Measurements from ENCODE around the gene MAP3K5.

MAP3K5 gene

DNA sequence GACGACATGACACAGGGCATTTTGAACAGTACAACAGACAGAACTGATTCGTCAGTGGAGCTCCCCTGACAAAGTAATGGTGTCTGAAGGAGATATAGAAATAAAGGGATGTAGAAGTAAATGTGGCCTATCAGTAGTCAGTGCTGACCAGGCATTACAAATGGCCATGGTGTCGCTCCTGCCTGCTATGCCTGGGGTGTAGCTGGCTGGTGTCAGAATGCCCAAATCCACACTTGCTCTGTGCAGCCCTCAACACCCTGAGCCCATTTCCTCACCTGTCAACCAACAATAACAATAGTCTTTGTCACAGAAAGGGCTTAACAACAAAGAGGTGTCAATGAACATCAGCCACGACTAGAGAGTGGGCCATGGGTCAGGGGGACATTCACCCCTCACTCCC, 53.2 kb downstream of the MAP3K5 start:
- ATAC-seq: no peak
- TF ChIP-seq, protein P1, sequence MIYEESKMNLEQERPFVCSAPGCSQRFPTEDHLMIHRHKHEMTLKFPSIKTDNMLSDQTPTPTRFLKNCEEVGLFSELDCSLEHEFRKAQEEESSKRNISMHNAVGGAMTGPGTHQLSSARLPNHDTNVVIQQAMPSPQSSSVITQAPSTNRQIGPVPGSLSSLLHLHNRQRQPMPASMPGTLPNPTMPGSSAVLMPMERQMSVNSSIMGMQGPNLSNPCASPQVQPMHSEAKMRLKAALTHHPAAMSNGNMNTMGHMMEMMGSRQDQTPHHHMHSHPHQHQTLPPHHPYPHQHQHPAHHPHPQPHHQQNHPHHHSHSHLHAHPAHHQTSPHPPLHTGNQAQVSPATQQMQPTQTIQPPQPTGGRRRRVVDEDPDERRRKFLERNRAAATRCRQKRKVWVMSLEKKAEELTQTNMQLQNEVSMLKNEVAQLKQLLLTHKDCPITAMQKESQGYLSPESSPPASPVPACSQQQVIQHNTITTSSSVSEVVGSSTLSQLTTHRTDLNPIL (CRISPR knock-in tag; IDR thresholded peaks at IDR 0.05; ENCODE audit: low read depth): no peak
- no peak for TF ChIP-seq TCF4 (CRISPR knock-in tag; IDR thresholded peaks at IDR 0.05; ENCODE audit: borderline replicate concordance)
- no peak for TF ChIP-seq TOX (CRISPR knock-in tag; IDR thresholded peaks at IDR 0.05; ENCODE audit: borderline replicate concordance)
- no peak for TF ChIP-seq CSDC2 (CRISPR knock-in tag; IDR thresholded peaks at IDR 0.05)
- TF ChIP-seq, protein P2, sequence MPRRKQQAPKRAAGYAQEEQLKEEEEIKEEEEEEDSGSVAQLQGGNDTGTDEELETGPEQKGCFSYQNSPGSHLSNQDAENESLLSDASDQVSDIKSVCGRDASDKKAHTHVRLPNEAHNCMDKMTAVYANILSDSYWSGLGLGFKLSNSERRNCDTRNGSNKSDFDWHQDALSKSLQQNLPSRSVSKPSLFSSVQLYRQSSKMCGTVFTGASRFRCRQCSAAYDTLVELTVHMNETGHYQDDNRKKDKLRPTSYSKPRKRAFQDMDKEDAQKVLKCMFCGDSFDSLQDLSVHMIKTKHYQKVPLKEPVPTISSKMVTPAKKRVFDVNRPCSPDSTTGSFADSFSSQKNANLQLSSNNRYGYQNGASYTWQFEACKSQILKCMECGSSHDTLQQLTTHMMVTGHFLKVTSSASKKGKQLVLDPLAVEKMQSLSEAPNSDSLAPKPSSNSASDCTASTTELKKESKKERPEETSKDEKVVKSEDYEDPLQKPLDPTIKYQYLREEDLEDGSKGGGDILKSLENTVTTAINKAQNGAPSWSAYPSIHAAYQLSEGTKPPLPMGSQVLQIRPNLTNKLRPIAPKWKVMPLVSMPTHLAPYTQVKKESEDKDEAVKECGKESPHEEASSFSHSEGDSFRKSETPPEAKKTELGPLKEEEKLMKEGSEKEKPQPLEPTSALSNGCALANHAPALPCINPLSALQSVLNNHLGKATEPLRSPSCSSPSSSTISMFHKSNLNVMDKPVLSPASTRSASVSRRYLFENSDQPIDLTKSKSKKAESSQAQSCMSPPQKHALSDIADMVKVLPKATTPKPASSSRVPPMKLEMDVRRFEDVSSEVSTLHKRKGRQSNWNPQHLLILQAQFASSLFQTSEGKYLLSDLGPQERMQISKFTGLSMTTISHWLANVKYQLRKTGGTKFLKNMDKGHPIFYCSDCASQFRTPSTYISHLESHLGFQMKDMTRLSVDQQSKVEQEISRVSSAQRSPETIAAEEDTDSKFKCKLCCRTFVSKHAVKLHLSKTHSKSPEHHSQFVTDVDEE (CRISPR knock-in tag; IDR thresholded peaks at IDR 0.05): no peak
- TF ChIP-seq ARNTL (CRISPR knock-in tag; IDR thresholded peaks at IDR 0.05; ENCODE audit: borderline replicate concordance, low read depth): no peak
- no peak for TF ChIP-seq RARB (CRISPR knock-in tag; IDR thresholded peaks at IDR 0.05)
- TF ChIP-seq ISL1 (CRISPR knock-in tag; IDR thresholded peaks at IDR 0.05): no peak
- TF ChIP-seq GLIS3 (CRISPR knock-in tag; IDR thresholded peaks at IDR 0.05): no peak
- no peak for TF ChIP-seq ZFP30 (CRISPR knock-in tag; IDR thresholded peaks at IDR 0.05)
- TF ChIP-seq PPARA (CRISPR knock-in tag; IDR thresholded peaks at IDR 0.05; ENCODE audit: borderline replicate concordance): no peak
- TF ChIP-seq, protein P3, sequence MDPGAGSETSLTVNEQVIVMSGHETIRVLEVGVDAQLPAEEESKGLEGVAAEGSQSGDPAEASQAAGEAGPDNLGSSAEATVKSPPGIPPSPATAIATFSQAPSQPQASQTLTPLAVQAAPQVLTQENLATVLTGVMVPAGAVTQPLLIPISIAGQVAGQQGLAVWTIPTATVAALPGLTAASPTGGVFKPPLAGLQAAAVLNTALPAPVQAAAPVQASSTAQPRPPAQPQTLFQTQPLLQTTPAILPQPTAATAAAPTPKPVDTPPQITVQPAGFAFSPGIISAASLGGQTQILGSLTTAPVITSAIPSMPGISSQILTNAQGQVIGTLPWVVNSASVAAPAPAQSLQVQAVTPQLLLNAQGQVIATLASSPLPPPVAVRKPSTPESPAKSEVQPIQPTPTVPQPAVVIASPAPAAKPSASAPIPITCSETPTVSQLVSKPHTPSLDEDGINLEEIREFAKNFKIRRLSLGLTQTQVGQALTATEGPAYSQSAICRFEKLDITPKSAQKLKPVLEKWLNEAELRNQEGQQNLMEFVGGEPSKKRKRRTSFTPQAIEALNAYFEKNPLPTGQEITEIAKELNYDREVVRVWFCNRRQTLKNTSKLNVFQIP (CRISPR knock-in tag; IDR thresholded peaks at IDR 0.05; ENCODE audit: borderline replicate concordance, low read depth): no peak

DNA sequence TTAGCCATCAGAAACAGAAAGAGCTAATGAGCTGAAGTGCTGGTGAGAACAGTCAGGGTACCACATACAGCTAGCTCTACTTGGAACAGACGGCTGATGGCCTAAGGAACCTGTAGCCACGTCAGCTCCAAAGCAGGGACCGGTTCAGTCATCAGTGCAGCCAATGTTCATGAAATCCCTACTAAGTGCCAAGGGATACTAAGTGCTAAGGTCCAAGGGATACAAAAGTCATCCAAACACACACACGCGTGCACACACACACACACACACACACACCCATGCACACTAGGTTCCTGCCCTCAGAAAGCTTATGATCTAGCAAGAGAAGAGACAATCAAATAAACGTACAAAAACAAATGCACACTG, 53.6 kb downstream of the MAP3K5 start:
- TF ChIP-seq TCF4 (CRISPR knock-in tag; IDR thresholded peaks at IDR 0.05; ENCODE audit: borderline replicate concordance) (no peak), BACH2 (CRISPR knock-in tag; IDR thresholded peaks at IDR 0.05; ENCODE audit: borderline replicate concordance) (no peak), ESRRG (CRISPR knock-in tag; IDR thresholded peaks at IDR 0.05) (no peak), ZC3H10 (CRISPR knock-in tag; IDR thresholded peaks at IDR 0.05) (no peak), ZNF70 (CRISPR knock-in tag; IDR thresholded peaks at IDR 0.05) (no peak), ZNF8 (CRISPR knock-in tag; IDR thresholded peaks at IDR 0.05) (no peak), TOX (CRISPR knock-in tag; IDR thresholded peaks at IDR 0.05; ENCODE audit: borderline replicate concordance) (no peak), ZFP3 (CRISPR knock-in tag; IDR thresholded peaks at IDR 0.05) (no peak), PPARA (CRISPR knock-in tag; IDR thresholded peaks at IDR 0.05; ENCODE audit: borderline replicate concordance) (no peak), RARB (CRISPR knock-in tag; IDR thresholded peaks at IDR 0.05) (no peak), ZFP30 (CRISPR knock-in tag; IDR thresholded peaks at IDR 0.05) (no peak), ZNF565 (CRISPR knock-in tag; conservative IDR thresholded peaks at IDR 0.05; ENCODE audit: low read depth) (no peak)

DNA sequence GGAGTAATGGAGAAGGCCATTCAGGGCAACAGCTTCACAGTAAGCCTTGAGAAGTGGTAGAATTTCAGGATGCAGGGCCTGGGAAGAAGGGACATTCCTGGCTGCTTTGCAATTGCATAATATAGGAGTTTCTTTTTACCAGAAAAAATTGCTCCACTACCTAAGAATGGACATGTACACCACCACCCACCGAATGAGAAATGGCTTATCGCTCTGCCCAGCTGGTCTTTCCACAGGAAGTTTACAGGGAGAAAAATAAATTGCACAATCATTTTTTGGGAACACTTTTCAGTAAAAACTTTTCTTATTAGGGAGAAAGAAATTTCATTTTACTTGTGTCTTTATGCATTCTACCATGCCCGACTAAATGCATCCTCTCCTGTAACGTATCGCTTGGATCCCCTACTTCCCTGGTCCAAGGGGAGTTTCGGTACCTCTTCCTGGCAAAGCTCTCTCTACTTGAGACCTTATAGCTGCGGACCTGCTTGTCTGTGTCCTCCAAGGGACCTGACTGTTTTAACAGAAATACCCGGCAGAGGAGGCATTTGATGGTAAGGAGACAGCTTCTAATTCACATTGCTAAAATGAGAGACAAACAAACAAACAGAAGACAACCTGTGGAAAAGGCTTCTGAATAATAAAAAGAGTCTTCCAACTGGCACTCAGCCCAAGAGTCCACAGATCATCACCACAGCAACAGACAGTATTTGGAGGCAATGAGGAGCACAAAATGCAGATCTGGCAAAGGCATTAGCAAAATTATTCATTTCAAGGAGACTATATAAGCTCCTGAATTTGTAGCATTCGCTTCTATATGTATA, 54.2 kb downstream of the MAP3K5 start:
- ATAC-seq: 0 out of 3 replicates have a peak, but pooled peaks have one; percentile 25
- TF ChIP-seq ZNF70 (CRISPR knock-in tag; IDR thresholded peaks at IDR 0.05): no peak
- TF ChIP-seq ARNTL (CRISPR knock-in tag; IDR thresholded peaks at IDR 0.05; ENCODE audit: borderline replicate concordance, low read depth): no peak
- no peak for TF ChIP-seq CSDC2 (CRISPR knock-in tag; IDR thresholded peaks at IDR 0.05)
- TF ChIP-seq GLIS3 (CRISPR knock-in tag; IDR thresholded peaks at IDR 0.05): no peak
- TF ChIP-seq, protein P4, sequence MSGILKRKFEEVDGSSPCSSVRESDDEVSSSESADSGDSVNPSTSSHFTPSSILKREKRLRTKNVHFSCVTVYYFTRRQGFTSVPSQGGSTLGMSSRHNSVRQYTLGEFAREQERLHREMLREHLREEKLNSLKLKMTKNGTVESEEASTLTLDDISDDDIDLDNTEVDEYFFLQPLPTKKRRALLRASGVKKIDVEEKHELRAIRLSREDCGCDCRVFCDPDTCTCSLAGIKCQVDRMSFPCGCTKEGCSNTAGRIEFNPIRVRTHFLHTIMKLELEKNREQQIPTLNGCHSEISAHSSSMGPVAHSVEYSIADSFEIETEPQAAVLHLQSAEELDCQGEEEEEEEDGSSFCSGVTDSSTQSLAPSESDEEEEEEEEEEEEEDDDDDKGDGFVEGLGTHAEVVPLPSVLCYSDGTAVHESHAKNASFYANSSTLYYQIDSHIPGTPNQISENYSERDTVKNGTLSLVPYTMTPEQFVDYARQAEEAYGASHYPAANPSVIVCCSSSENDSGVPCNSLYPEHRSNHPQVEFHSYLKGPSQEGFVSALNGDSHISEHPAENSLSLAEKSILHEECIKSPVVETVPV (CRISPR knock-in tag; IDR thresholded peaks at IDR 0.05): no peak
- TF ChIP-seq, protein P2 (CRISPR knock-in tag; IDR thresholded peaks at IDR 0.05): no peak
- no peak for TF ChIP-seq ESRRG (CRISPR knock-in tag; IDR thresholded peaks at IDR 0.05)
- no peak for TF ChIP-seq ZFP30 (CRISPR knock-in tag; IDR thresholded peaks at IDR 0.05)
- TF ChIP-seq ZC3H10 (CRISPR knock-in tag; IDR thresholded peaks at IDR 0.05): no peak
- TF ChIP-seq TCF4 (CRISPR knock-in tag; IDR thresholded peaks at IDR 0.05; ENCODE audit: borderline replicate concordance): no peak
- TF ChIP-seq, protein P5, sequence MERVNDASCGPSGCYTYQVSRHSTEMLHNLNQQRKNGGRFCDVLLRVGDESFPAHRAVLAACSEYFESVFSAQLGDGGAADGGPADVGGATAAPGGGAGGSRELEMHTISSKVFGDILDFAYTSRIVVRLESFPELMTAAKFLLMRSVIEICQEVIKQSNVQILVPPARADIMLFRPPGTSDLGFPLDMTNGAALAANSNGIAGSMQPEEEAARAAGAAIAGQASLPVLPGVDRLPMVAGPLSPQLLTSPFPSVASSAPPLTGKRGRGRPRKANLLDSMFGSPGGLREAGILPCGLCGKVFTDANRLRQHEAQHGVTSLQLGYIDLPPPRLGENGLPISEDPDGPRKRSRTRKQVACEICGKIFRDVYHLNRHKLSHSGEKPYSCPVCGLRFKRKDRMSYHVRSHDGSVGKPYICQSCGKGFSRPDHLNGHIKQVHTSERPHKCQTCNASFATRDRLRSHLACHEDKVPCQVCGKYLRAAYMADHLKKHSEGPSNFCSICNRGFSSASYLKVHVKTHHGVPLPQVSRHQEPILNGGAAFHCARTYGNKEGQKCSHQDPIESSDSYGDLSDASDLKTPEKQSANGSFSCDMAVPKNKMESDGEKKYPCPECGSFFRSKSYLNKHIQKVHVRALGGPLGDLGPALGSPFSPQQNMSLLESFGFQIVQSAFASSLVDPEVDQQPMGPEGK (CRISPR knock-in tag; IDR thresholded peaks at IDR 0.05; ENCODE audit: borderline replicate concordance): no peak
- no peak for TF ChIP-seq SNAI2 (CRISPR knock-in tag; IDR thresholded peaks at IDR 0.05)
- no peak for TF ChIP-seq PPARA (CRISPR knock-in tag; IDR thresholded peaks at IDR 0.05; ENCODE audit: borderline replicate concordance)
- TF ChIP-seq ZNF565 (CRISPR knock-in tag; conservative IDR thresholded peaks at IDR 0.05; ENCODE audit: low read depth): no peak
- TF ChIP-seq, protein P1 (CRISPR knock-in tag; IDR thresholded peaks at IDR 0.05; ENCODE audit: low read depth): no peak

More for the DNA sequence above, 53.6 kb downstream of the MAP3K5 start:
- no peak for ATAC-seq
